Adipocyte (in vitro differentiated cells): ENCODE measurements around the gene CPA1.

Source experiments
- DNase-seq: peaks from one replicate; pipeline ENCODE4 v3.0.0-alpha.2; 2015; ENCODE audit warnings: low read depth
- H3K27me3 ChIP-seq: replicated peaks from 2 replicates; pipeline ENCODE4 v1.7.0; 2013; ENCODE audit warnings: mild to moderate bottlenecking, low read length, moderate library complexity; ENCODE audit not compliant: control insufficient read depth, insufficient read depth
- H3K36me3 ChIP-seq: 2 replicates; pipeline ENCODE4 v1.7.0; 2013; ENCODE audit warnings: low read length, mild to moderate bottlenecking, moderate library complexity; ENCODE audit not compliant: control insufficient read depth, insufficient read depth, severe bottlenecking
- H3K4me1 ChIP-seq: 2 replicates; pipeline ENCODE4 v1.7.0; 2013; ENCODE audit warnings: mild to moderate bottlenecking, low read length, moderate library complexity; ENCODE audit not compliant: control insufficient read depth, insufficient read depth
- H3K4me3 ChIP-seq: 2 replicates; pipeline ENCODE4 v1.7.0; 2013; ENCODE audit warnings: mild to moderate bottlenecking, low read length, moderate library complexity
- H3K9ac ChIP-seq: 2 replicates; pipeline ENCODE4 v1.7.0; 2013; ENCODE audit warnings: mild to moderate bottlenecking, low read length, moderate library complexity
- H3K9me3 ChIP-seq: 2 replicates; pipeline ENCODE4 v1.7.0; 2013; ENCODE audit warnings: mild to moderate bottlenecking, low read length, moderate library complexity; ENCODE audit not compliant: control insufficient read depth

Gene CPA1

DNA sequence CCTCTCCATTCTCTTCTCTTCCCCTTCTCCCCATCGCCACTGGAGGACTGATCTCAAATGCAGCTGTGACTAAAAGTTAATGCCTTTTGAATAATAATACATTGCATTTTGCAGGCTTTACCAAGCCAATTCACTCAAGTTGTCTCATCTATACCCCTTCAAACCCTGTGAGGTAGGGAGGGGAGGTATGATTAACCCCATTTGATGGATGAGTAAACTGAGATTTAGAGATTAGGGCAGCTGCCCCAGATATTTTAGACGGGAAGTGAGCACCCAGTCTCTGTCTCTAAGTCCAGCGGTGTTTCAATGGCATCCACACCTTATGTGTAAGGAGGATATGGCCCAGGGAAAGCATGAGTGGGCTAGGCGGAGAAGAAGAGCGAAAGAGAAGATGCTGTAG is 34.6 kb upstream of the CPA1 start:
- no peak for DNase-seq
- Histone ChIP-seq H3K9ac (no peak overlapping the region), H3K27me3 (no peaks in the 10 kb centered on the region), H3K4me1 (peaks cover 15% of the 10 kb centered on the region), H3K9me3 (no peaks in the 10 kb centered on the region), H3K4me3 (no peak overlapping the region), H3K36me3 (no peaks in the 10 kb centered on the region)

DNA sequence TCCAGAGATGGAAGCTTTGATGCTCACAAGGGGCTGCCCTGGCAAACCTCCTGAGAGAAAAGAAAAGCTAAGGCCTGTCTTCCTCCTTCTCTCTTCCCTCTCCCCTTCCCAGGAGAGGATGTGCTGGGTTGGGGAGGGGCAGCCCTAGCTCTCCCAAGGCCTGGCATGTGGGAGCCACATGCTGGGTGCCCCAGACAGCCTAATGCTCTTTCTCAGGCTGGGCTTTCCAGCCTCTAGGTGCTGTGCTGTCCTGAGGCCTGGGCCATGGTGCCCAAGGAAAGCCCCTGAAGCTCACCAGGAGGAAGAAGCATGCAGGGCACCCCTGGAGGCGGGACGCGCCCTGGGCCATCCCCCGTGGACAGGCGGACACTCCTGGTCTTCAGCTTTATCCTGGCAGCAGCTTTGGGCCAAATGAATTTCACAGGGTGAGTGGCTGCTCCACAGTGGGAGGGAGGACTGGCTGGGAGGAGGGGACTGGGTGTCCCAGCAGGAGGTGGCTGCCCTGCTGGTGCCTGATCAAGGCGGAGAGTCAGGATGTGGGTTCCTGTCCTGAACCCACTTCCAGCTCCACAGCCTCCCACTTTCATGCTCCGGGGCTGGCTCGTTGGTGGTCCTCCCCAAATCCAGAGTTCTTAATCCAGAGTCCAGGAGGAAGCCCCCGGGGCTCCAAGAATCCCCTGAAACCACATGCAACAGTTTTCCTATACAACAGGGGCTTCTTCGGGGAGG is 34.0 kb upstream of the CPA1 start:
- H3K4me3 ChIP-seq, result no peak overlapping the region
- no peak for DNase-seq
- no peaks in the 10 kb centered on the region for H3K27me3 ChIP-seq
- no peak overlapping the region for H3K9ac ChIP-seq
- H3K4me1 ChIP-seq, result peaks cover 21% of the 10 kb centered on the region
- H3K9me3 ChIP-seq, result no peaks in the 10 kb centered on the region
- no peaks in the 10 kb centered on the region for H3K36me3 ChIP-seq

DNA sequence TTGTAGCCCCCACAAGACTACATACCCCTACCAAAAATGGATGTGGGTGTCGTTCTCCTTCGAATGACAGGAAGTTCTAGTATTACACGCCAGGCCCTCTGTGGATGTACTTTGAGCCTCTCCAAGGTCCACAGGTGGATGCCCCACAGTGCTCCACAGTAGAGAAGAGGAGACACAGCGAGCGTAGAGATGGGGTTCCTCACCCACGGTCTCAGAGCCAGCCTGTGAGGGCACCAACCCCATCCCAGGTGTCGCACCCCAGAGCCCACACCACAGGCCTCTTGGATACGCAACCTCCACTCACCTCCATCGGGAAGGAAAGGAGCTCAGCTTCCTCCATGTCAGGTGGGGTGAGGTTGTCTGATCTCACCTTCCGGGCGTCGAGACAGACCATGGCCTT is 33.4 kb upstream of the CPA1 start:
- H3K27me3 ChIP-seq, result no peaks in the 10 kb centered on the region
- no peak overlapping the region for H3K4me3 ChIP-seq
- no peaks in the 10 kb centered on the region for H3K9me3 ChIP-seq
- H3K9ac ChIP-seq, result no peak overlapping the region
- no peaks in the 10 kb centered on the region for H3K36me3 ChIP-seq
- H3K4me1 ChIP-seq, result peaks cover 27% of the 10 kb centered on the region
- DNase-seq, result no peak

DNA sequence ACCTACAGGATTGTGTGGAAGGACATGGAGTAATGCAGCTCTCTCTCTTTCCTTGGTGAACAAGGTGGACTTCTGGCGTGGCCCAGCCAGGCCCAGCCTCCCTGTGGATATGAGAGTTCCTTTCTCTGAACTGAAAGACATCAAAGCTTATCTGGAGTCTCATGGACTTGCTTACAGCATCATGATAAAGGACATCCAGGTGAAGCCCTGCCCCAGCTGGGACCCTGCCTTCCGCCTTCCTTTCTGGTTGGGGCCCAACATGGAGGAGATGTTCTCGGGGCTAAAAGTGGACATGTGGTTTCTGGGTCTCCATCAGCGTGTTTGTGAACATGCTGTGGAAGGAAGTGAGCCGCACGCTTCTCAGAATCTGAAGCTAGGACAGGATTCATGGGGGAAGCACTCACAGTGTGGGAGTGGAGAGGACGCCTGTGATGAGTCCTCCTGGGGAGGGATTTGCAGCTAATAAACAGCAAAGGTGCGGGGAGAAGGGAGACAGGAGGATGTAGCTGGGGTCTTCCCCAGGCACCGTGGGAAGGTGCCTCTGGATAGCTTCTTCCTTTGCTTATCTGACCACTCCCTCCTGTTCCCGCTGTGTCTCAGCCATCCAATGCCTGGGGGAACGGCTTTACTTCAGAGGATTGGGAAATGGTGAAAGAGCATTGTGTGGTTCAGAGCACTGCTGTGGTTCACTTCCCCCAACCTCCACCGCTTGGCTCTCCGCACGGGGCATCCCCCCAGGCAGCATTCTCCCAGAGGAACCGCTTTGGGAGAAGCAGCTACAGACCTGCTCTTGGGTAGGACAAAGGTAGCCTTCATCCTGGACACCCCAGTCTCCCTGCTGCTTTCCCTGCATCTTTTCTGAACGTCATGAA is 30.1 kb upstream of the CPA1 start:
- Histone ChIP-seq H3K27me3 (no peaks in the 10 kb centered on the region), H3K9me3 (no peaks in the 10 kb centered on the region), H3K9ac (no peak overlapping the region), H3K36me3 (no peaks in the 10 kb centered on the region), H3K4me3 (no peak overlapping the region), H3K4me1 (peaks cover 39% of the 10 kb centered on the region)
- DNase-seq, result peak; percentile 16

DNA sequence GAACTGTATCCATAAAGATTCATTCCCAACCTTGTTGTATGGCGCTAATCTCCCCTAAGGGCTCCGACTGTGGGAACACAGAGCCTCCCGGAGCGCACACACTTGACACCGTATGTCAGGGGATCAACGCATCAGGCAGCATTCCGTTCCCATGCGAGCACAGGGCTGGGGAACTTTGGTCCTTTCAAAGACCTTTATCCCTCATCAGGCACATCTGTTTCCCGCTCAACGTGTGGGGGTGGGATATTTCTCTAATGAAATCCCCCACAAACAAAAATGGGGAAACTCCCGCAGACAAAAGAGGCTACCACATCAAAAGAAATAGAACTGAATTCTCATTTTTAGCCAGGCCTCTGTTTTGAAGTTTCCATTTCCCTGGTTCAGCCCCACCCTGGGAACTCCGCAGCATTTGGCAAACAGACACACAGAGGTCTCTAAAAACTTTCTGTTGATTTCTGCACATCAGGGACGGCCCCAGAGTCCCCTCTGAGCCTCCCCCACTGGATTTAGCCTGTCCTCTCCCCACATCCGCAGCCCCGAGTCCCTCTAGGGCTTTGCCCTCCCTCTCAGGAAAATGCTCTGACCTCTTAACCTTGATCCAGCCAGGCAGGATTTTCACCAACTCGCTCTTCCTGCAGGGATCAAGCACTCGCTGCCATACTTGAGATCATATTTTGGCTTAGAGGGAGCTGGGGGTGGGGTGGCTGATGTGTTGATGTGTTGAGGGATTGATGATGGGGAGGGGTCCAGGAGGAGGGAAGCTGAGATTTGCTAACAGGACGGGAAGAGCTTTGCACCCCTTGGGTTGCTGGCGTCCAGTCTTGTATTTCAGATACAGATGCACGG is 29.1 kb upstream of the CPA1 start:
- no peak overlapping the region for H3K9ac ChIP-seq
- no peak for DNase-seq
- no peak overlapping the region for H3K4me3 ChIP-seq
- H3K36me3 ChIP-seq, result no peaks in the 10 kb centered on the region
- H3K27me3 ChIP-seq, result no peaks in the 10 kb centered on the region
- peaks cover 47% of the 10 kb centered on the region for H3K4me1 ChIP-seq
- H3K9me3 ChIP-seq, result no peaks in the 10 kb centered on the region

DNA sequence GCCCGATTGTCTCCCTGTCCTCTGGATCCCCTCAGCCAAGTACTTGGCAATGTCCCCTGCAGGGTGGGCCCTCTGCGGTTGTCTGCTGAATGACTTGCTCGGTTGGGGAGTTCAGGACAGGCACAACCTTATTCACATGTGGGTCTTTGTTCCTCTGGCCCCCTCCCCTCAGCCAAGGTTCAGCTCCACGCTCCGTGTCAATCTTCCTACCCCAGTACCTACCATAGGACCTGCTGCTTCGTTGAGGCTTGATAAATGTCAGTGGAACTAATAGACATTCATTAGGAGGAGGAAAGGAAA is 28.6 kb upstream of the CPA1 start:
- DNase-seq, result no peak
- H3K9me3 ChIP-seq, result no peaks in the 10 kb centered on the region
- H3K4me1 ChIP-seq, result peaks cover 51% of the 10 kb centered on the region
- H3K4me3 ChIP-seq, result no peak overlapping the region
- no peaks in the 10 kb centered on the region for H3K27me3 ChIP-seq
- H3K36me3 ChIP-seq, result no peaks in the 10 kb centered on the region
- H3K9ac ChIP-seq, result peak overlapping the region; percentile 66

DNA sequence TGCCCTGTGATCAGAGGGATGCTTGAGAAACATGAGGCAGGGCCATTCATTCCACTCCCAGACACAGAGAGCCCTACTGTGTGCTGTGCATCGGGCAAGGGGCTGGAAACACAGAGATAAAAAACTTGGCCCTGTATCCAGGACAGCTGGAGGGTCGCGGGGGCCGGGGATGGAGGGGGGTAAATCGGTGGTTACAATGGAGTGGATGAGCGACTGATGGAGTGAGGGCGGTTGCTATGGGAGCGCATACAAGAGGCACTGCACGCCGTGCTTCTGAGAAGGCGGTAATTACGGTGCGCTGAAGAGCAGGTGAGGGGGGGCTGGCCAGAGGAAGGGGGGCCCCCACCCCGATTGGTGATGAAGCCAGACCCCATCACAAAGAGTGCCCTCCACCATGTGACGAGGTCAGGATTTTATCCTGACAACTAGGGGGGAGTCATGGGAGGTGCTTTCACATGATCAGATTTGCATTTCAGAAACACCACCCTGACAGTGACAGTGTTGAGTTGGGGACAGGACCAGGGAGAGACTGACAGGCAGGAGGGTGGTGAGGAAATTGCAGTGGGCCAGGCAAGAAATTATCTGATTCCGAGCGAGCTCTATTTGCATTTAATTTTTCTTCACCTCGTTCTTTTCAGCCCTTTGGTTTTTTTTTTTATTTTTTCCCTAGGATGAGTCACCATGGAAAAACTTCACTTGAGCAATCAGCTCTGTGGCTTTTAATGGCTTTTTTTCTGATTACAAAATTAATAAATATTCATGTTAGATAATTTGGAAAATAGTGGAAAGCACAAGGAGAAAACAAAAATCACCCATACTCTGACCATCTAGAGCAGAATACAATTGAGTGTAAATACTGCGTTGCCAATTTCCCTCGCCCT is 27.9 kb upstream of the CPA1 start:
- Histone ChIP-seq H3K36me3 (no peaks in the 10 kb centered on the region), H3K9ac (peak overlapping the region; percentile 66), H3K4me3 (peak overlapping the region; percentile 43), H3K27me3 (no peaks in the 10 kb centered on the region), H3K4me1 (peaks cover 58% of the 10 kb centered on the region), H3K9me3 (no peaks in the 10 kb centered on the region)
- DNase-seq, result peak; percentile 84

DNA sequence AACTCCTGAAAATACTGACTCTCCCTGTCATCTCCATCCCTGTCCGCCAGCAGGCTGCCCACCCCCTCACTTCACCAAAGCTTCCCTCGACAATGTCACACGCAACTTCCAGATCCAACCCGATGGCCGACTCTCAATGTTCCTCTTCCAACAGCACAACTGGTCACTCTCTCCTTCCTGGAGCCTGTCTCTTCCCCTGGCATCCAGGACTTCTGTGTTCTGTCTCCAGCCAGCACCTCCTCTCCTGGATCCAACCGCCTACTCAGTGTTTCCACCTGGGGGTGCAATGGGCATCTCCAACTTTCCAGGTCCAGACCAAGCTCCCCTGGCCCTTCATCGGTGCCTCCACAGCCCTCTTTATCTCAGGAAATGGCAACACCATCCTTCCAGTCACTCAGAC is 27.1 kb upstream of the CPA1 start:
- no peaks in the 10 kb centered on the region for H3K27me3 ChIP-seq
- H3K9me3 ChIP-seq, result no peaks in the 10 kb centered on the region
- peaks cover 62% of the 10 kb centered on the region for H3K4me1 ChIP-seq
- no peaks in the 10 kb centered on the region for H3K36me3 ChIP-seq
- H3K9ac ChIP-seq, result peak overlapping the region; percentile 66
- H3K4me3 ChIP-seq, result no peak overlapping the region
- no peak for DNase-seq

DNA sequence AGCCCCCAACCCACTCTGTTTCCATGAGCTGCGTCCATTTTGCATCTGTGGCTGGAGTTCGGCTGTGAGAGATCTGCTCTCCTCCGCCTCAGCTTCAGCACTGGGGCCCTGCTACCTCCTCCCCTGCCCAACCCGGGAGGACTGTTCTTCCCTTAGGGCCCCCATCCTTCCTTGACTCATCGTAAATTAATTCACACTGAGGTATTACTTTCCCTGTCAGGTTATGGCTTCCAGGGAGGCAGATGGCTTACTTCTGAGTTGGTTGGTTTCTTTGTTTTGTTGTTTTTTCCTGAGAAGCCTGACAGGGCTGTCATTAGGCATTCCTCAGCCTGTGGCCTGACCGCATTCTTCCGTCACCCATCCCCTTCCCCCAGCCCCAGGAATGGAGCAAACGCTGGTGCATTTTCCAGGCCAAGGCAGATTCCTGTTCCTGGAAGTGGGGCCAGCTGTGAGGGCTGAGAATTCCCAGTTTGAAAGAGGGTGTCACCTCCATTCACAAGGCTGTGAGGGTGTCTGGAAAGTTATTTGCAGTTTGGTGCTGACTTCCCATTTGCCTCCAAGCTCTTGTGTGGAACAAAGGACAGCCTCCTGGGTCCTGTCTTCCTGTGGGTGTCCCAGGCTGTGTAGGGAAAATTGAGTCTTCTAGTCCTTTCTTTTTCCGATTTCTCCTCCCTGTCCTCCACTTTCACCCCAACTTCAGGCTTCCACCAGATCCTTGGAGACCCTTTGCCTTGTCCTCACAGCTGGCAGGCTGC is 24.0 kb upstream of the CPA1 start:
- peak overlapping the region; percentile 37 for H3K4me3 ChIP-seq
- peaks cover 48% of the 10 kb centered on the region for H3K4me1 ChIP-seq
- DNase-seq, result peak; percentile 91
- H3K9ac ChIP-seq, result peak overlapping the region; percentile 78
- H3K27me3 ChIP-seq, result no peaks in the 10 kb centered on the region
- no peaks in the 10 kb centered on the region for H3K36me3 ChIP-seq
- H3K9me3 ChIP-seq, result peaks cover 23% of the 10 kb centered on the region
